ENCODE measurements around the gene OTOS.
A peak's percentile ranks its signal among the peaks of the same experiment; 100 is the strongest.

Gene OTOS

DNA sequence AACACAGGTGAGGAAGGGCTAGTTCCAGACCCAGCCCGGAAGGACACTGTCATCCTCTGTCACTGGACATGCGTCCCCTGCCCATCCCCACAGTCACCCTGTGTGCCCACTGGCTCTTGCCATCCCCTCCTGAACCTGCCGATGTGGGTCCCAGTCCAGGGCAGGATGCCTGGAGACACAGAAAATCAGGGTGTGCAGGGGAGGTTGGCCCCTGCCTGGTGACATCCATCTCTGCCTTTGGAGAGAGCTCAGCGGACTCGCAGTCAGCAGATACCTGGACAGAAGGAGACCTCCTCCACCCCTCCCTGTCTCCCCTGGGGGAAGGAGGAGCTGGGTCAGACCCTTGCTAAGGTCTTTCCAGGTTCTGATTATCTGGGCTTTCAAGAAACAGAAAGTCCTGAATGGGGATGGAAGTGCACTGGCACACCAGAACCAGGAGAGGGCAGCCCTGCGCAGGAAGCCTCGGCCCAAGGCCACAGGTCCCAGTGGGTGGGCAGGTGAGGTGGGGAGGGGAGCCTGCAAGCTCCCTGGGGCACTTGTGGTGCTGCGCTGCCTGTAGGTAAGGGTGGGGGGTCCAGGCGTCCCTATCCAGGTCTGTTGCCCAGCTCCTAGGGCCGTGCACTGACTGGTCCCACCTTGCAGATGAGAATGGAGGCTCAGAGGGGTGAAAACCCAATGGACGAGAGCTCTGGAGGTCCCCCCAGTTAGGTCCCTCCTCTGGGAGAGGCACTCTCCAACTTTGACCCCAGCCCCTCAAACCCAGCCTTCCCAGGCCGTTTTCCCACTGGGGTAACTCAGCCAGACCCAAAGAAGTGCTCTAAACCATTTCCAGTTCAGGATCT, 9.7 kb upstream of the OTOS start:
- DNase-seq, result no peak

GRCh38 chr2:240147911-240148587, 7.6 kb upstream of the OTOS start:
- no peak for DNase-seq

- DNase-seq, result no peak
Measured at GRCh38 chr2:240147382-240147781, 6.9 kb upstream of the OTOS start.

DNA sequence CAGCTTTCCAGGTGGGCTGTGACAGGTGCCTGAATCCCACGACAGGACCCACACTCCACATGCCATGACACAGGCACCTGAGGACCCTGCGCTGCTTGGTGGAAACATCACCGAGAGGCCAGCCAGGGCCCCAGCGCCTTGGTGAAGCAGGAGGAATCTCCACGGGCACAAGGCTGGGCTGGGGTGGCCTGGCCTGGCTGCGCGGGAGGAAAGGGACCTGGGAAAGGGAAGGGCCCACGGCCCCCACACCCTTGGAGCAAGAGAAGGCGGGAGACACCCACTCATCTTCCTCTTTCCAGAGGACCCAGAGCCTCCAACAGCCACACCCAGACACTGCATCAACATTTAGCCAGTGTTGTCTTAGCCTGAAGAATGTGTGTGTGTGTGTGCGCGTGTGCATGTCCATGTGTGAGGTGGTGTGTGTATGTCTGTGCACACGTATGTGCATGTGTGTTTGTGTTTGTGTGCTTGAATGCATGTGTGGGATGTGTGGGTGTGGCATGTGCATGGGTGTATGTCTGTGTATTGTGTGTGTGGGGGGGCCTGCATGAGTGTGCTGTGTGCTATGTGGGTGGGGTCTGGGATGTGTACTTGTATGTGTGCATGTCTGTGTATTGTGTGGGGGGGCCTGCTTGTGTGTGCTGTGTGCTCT, 6.3 kb upstream of the OTOS start:
- DNase-seq, result no peak

DNA sequence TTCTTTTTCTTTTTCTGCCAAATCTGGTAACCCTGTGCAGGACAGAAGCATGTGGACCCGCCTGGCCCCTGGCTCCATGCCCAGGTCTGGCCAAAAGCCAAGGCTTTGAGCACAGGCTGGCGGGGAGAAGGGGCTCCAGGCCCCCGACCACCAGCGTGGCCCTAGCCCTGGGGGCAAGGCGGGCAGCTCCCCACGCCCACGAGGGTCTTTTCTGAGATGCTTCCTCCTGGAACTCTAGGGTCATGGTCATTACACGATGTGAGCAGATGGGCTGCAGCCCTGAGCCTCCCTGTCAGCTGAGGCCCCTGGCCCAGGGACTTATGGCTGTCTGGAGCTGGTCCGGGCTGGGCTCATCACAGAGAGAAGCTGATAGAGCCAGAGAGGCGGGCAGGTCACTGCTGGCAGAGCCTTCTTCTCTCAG, 5.7 kb upstream of the OTOS start:
- DNase-seq, result no peak

- no peak for DNase-seq
Measured at GRCh38 chr2:240145461-240145860, 5.0 kb upstream of the OTOS start.

GRCh38 chr2:240144649-240145261, 4.3 kb upstream of the OTOS start:
- DNase-seq, result no peak

DNA sequence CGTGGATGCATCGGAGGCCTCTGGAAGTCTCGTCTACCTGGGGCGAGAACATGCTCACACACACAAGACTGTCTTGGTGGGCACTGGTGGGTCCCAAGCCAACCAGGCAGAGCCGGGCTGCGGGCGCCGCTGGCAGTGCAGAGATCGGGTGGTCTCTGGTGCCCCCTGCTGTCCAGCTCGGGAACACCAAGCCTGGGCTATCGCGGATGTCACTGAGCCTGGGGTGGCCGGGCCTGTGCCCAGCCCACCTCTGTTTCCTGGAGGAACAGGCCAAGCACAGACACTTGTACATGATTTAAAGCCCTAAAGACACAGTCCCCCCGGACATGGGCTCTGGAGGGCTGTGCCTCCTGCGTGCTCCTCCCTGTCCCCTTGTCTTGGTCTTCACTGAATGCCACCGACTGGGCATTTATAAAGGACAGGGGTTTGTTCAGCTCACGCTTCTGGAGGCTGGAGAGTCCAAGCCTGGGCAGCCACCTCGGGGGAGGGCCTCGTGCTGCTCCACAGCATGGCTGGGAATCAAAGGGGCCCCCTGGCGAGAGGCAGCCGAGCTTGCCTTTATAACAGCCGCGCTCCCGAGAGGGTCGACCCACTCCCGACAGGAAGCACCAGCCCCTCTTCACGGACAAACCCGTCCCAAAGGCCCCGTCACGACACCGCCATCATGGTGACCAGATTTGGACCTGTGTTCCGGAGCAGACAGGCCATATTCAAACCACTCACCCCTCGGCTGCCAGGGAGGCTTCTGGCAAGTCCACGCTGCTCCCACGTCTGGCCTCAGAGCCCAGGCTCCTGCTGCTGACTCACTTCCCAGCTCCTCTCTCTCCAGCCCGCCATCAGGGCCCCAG, 3.6 kb upstream of the OTOS start:
- DNase-seq, result no peak

DNA sequence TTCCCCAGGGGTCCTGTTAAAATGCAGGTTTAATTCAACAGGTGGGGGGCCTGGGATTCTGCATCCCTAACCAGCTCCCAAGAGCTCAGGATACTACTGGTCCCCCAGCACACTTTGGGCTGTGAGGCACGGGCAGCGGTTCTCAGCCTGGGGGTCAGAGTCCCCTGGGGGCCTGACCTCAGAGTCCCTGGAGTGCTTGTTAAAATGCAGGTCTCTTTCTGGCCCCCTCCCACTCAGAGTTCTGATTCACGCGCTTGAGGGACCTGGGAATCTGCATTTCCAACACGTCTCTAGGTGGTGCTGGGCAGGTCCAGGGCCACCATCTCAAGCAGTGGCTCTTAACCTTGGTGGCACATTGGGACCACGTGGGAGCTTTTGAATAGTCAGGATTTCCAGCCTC, 2.8 kb upstream of the OTOS start:
- DNase-seq, result no peak

- no peak for DNase-seq
Measured at GRCh38 chr2:240142859-240143258, 2.4 kb upstream of the OTOS start.

DNA sequence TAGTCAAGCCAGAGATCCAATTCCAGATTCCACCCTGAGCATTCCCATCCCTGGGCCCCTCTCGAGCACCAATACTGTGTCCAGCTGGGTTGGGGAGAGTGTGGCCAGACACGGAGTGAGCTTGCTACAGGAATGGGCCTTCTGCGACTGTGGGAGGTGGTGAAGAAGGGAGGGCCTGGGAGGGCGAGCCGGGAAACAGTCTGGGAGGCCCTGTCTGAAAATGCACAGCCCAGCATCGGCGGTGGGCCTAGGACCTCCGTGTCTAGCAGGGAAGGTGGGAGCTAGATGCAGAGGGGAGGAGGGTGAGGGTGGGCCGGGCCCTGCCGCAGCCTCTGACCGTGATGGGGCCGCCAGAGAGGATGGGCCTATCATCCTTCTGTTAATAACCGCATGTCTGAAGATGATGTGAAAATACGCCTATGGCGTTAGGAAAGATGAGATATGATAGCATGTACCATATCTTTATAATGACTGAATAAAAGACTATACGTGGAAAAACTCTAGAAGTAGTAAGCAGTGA, 1.9 kb upstream of the OTOS start:
- DNase-seq, result no peak

DNA sequence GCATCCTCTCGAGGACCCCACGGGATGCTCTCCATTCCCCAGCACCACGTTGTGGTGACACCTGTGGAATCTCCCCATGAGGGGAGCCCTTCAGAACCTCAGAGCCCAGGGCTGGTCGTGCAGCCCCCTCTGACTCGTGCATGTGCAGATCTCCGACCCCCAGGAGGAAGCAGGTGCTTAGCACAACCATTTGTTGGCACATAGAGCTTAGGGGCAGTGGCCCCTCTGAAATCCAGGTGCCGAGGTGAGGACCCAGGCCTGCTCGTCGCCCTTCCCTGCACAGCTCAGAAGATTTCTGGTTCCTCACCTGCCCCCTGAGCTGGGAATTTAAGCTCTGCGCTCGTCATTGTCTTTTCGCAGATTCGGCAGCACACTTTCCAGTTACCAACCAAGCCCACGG, 1.3 kb upstream of the OTOS start:
- DNase-seq, result no peak

- no peak for DNase-seq
Measured at GRCh38 chr2:240140920-240141319, 462 bp upstream of the OTOS start.

DNA sequence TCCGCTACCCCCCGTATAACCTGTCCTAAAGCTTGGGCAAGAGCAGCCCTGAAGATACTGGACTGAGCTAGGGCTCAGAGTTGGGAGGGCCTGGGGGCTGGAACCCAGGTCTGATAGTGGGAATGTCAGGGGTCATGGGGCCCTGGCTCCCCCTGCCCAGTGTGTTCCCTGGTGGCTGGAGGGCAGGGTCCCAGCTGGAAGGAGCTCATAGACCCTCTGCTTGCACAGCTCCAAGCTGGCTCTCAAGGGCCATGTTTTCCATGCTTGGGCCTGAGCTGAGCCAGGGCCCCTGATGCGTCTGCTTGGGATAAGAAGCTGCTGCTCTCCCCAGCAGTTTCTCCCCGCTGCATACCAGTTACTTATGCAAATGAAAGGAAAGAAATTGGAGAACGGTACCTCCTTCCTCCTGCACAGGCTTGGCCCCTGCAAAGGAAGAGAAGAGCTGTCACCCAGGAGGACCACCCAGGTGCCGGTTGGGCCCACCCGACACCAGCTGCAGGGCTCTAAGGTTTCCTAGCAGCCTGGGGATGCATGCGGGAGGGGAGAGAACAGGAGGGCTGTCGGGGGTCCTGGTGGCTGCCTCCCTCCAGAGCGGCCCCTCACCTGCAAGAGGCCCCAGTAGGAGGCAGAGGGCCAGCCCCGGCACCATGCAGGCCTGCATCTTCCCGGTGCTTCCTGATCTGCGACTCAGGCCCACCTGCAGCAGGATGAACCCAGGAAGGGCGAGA, 628 bp downstream of the OTOS start:
- no peak for DNase-seq

DNA sequence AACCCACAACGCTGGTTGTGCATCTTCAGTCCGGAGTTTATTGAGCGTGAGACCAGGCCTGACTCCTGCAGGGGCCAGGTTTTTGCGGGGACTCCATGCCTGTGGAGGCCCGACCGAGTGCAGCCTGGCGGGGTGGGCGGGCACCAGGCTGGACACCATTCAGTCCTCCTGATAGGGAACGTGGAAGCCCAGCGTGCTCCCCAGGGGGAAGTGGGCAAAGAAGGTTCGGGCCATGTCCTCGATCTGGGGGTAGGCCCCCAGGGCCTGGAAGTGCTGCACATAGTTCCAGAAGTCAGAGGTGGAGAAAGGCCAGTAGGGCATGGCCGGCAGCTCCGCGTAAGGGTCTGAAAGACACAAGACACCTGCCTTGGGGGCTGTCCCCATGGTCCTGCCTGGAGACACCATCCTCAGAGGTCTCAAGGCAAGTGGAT, 1.4 kb downstream of the OTOS start:
- DNase-seq, result no peak

- DNase-seq, result no peak
Measured at GRCh38 chr2:240138254-240138984, 2.0 kb downstream of the OTOS start.

- no peak for DNase-seq
Measured at GRCh38 chr2:240137596-240138253, 2.7 kb downstream of the OTOS start.

- DNase-seq, result no peak
Measured at GRCh38 chr2:240136671-240137292, 3.7 kb downstream of the OTOS start.

GRCh38 chr2:240136013-240136670, 4.3 kb downstream of the OTOS start, which contains the start of gene COPS9:
Gene COPS9 (minus strand): TSS chr2:240136305. CDS start chr2:240136284, 21 bp downstream.
- peak; percentile 69 for DNase-seq

All from NCI-H1048 (cell line).